Peyer's patch (tissue), 4 donors: ENCODE measurements around the gene S100A1.

Experiments
- POLR2A ChIP-seq, 2 donors: fragments of 450-650 bp; IDR thresholded peaks; one replicate each; pipeline ENCODE4 v1.5.1; 2017; ENCODE audit warnings: antibody characterized with exemption in 2 of 2, mild to moderate bottlenecking in 2 of 2, moderate library complexity in 2 of 2
- TF ChIP-seq, protein P1 (sequence below), 6 experiments: fragments of 450-650 bp in 4 of 6; fragments of 200-600 bp in 2 of 6; sonication (generic) in 1 of 6; IDR thresholded peaks; one replicate each; pipeline ENCODE4 v1.5.1; 2017 to 2019; ENCODE audit warnings: antibody characterized with exemption in 6 of 6, mild to moderate bottlenecking in 3 of 6, moderate library complexity in 1 of 6

DNA sequence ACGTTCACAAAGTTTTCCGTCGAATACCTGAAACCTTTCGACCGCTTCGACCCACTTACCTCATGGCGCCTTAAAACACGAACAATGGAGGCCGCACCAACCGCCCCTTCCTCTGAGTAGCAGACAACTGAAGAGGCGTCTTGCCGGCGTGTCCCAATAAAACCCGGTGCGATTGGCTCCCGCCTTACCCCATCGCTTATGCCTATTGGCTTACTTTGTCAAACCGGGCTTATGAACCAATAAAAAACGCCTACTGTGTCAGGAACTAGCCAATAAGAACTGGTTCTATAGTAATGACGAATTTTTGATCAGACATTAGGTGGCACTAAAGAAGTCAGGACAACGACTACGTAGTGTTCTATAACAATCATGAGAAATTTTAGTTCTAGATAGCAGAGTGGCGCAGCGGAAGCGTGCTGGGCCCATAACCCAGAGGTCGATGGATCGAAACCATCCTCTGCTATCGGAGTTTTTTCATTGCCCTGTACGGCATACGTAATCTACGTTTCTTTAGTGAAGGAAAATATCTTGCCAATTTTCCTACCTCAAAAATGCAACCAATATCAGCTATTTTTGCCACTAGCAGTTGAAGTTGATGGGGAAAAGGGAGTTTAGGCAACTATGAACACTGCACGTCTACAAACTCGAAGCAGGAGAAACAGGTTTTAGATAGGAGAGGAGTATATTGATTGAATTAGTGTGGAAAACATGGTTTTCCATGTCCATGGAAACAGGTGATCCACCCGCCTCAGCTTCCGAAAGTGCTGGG lies 42.8 kb downstream of the S100A1 start, which contains the start of gene ILF2:
- TF ChIP-seq, protein P1, sequence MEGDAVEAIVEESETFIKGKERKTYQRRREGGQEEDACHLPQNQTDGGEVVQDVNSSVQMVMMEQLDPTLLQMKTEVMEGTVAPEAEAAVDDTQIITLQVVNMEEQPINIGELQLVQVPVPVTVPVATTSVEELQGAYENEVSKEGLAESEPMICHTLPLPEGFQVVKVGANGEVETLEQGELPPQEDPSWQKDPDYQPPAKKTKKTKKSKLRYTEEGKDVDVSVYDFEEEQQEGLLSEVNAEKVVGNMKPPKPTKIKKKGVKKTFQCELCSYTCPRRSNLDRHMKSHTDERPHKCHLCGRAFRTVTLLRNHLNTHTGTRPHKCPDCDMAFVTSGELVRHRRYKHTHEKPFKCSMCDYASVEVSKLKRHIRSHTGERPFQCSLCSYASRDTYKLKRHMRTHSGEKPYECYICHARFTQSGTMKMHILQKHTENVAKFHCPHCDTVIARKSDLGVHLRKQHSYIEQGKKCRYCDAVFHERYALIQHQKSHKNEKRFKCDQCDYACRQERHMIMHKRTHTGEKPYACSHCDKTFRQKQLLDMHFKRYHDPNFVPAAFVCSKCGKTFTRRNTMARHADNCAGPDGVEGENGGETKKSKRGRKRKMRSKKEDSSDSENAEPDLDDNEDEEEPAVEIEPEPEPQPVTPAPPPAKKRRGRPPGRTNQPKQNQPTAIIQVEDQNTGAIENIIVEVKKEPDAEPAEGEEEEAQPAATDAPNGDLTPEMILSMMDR (IDR thresholded peaks at IDR 0.05) = peak in 3 of 6 experiments; percentile 9 to 29 (median 16)
- peak; percentile 74 to 88 for TF ChIP-seq POLR2A (IDR thresholded peaks at IDR 0.05)
